ENCODE data around the gene TGM4. TPM values are rescaled to one million over a fixed set of nuclear protein-coding genes. Genes with fewer than 3 reads are reported as not detected.

The TGM4 gene
- polyA plus RNA-seq: not detected

GRCh38 chr3:44874308-44874707 lies at the start of gene TGM4:
TSS of gene TGM4 (plus strand) at chr3:44874608. CDS start at chr3:44874679, 71 bp downstream.
- Histone ChIP-seq H3K27me3 (ENCODE audit: control insufficient read depth in 1 of 2, insufficient read depth in 2 of 2, low read length in 2 of 2) (no peaks in the 10 kb centered on the region), H3K27ac (ENCODE audit: low read depth in 2 of 2, low read length in 1 of 2) (no peak within 1 kb of the TSS), H3K4me1 (ENCODE audit: control insufficient read depth in 2 of 2, insufficient read depth in 2 of 2, low read length in 1 of 2) (no peaks in the 10 kb centered on the region), H3K36me3 (ENCODE audit: control insufficient read depth in 2 of 2, insufficient read depth in 2 of 2, low read length in 1 of 2) (no peaks in the 10 kb centered on the region), H3K9me3 (ENCODE audit: control insufficient read depth in 2 of 2, insufficient read depth in 1 of 2, low read depth in 1 of 2, low read length in 1 of 2) (no peaks in the 10 kb centered on the region), H3K4me3 (ENCODE audit: low read depth in 1 of 2, low read length in 2 of 2) (no peak within 1 kb of the TSS)
- 85 to 87% methylated on average over 5 of the region's 5 CpGs for whole genome bisulfite sequencing, 2 donors

DNA sequence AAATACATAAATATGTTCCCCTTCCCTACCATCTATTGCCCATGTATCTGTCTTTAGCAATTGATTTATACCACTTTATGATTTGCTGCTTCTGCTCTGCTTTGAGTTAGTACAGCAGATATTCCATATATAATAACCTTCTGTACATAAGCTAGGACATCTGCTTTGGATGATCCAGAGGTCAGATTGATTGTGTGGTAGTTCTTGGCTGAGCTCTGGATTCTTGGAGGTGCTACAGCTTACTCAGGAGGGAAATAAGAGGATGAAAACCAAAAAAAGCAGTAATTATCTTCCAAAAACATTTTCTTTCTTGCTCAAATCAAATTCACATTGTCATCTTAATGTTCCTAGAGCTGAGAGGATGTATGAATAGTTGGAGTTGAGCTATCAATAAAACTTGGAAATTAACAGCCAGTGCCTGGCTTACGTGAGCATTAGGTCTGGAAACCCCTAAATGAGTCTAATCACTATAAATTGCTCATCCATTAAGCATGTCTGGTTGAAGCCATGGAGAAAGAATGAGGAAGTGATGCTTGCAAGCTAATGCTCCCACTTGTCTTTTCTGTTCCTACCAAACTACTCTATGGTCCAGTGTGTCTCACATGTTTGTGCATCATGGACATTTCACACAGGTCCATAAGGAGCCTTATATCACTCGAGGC lies 49.0 kb upstream of the TGM4 start:
- 82 to 88% methylated on average over 2 of the region's 2 CpGs for whole genome bisulfite sequencing, 2 donors
- H3K4me3 ChIP-seq (ENCODE audit: low read depth in 1 of 2, low read length in 2 of 2): no peak overlapping the region
- no peaks in the 10 kb centered on the region for H3K36me3 ChIP-seq (ENCODE audit: control insufficient read depth in 2 of 2, insufficient read depth in 2 of 2, low read length in 1 of 2)
- no peaks in the 10 kb centered on the region for H3K27me3 ChIP-seq (ENCODE audit: control insufficient read depth in 1 of 2, insufficient read depth in 2 of 2, low read length in 2 of 2)
- H3K9me3 ChIP-seq (ENCODE audit: control insufficient read depth in 2 of 2, insufficient read depth in 1 of 2, low read depth in 1 of 2, low read length in 1 of 2): no peaks in the 10 kb centered on the region
- no peak overlapping the region for H3K27ac ChIP-seq (ENCODE audit: low read depth in 2 of 2, low read length in 1 of 2)
- peaks cover 0 to 2% of the 10 kb centered on the region in 2 donors for H3K4me1 ChIP-seq (ENCODE audit: control insufficient read depth in 2 of 2, insufficient read depth in 2 of 2, low read length in 1 of 2)

DNA sequence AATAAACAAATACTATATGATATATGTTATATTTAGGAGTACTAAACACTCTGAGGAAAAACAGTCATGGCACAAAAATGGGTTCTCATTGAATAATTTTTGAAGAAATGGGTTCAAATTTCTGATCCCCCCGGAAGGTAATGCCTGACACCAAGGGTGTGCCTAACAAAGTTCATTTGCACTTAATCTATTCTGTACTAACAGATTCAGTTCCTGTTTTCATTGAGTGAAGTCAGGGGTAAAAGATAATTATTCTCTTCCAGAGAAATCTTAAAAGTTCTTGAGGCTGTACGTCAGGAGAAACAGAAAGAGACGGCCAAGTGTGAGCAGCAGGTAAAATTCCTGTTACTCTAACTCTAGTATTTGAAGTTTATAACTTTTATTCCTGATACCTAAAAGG lies 47.2 kb upstream of the TGM4 start:
- WGBS, 2 donors: 92 to 97% methylated on average over 3 of the region's 3 CpGs
- Histone ChIP-seq H3K4me1 (ENCODE audit: control insufficient read depth in 2 of 2, insufficient read depth in 2 of 2, low read length in 1 of 2) (peaks cover 0 to 2% of the 10 kb centered on the region in 2 donors), H3K36me3 (ENCODE audit: control insufficient read depth in 2 of 2, insufficient read depth in 2 of 2, low read length in 1 of 2) (no peaks in the 10 kb centered on the region), H3K4me3 (ENCODE audit: low read depth in 1 of 2, low read length in 2 of 2) (no peak overlapping the region), H3K27me3 (ENCODE audit: control insufficient read depth in 1 of 2, insufficient read depth in 2 of 2, low read length in 2 of 2) (no peaks in the 10 kb centered on the region), H3K27ac (ENCODE audit: low read depth in 2 of 2, low read length in 1 of 2) (no peak overlapping the region), H3K9me3 (ENCODE audit: control insufficient read depth in 2 of 2, insufficient read depth in 1 of 2, low read depth in 1 of 2, low read length in 1 of 2) (no peaks in the 10 kb centered on the region)

DNA sequence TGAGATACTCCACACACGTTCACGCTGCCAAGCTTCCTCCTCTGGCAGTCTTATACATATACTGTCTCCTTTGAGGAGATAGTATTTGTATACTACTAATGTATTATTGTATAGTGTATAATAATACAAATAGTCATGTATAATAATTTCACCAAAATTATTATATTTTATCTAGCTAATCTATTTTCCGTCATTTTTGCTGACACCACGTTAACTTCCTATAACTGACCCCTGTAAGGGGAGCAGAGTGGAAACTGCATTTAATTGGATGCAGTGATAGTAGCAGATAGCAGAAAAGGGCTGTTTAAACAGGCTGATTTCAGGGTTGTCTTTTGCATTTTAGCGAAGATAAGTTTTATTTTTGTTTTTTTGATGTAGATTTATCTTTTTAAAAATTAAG lies 43.2 kb upstream of the TGM4 start:
- Histone ChIP-seq H3K27ac (ENCODE audit: low read depth in 2 of 2, low read length in 1 of 2) (no peak overlapping the region), H3K4me1 (ENCODE audit: control insufficient read depth in 2 of 2, insufficient read depth in 2 of 2, low read length in 1 of 2) (no peaks in the 10 kb centered on the region), H3K36me3 (ENCODE audit: control insufficient read depth in 2 of 2, insufficient read depth in 2 of 2, low read length in 1 of 2) (no peaks in the 10 kb centered on the region), H3K4me3 (ENCODE audit: low read depth in 1 of 2, low read length in 2 of 2) (no peak overlapping the region), H3K9me3 (ENCODE audit: control insufficient read depth in 2 of 2, insufficient read depth in 1 of 2, low read depth in 1 of 2, low read length in 1 of 2) (no peaks in the 10 kb centered on the region), H3K27me3 (ENCODE audit: control insufficient read depth in 1 of 2, insufficient read depth in 2 of 2, low read length in 2 of 2) (no peaks in the 10 kb centered on the region)
- 94 to 95% methylated on average over 5 of the region's 5 CpGs for WGBS, 2 donors

DNA sequence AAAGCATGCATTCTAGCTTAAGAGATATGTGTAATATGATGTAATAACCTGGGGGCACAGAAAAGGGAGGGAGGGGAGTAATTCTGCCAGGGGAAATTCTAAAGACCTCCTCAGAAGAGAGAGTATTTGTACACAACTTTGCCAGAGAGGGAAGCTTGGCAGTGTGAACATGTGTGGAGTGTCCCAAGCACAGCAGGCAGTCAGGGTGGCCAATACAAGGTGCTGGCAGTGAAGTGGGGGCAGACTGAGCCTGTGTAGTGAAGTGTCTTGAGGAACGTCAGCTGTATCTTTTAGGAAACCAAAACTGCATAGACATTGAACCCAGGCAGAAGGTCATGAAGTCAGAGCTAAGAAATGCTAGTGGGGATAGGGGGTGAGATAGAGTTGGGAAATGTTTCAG lies 42.4 kb upstream of the TGM4 start:
- H3K36me3 ChIP-seq (ENCODE audit: control insufficient read depth in 2 of 2, insufficient read depth in 2 of 2, low read length in 1 of 2): no peaks in the 10 kb centered on the region
- H3K9me3 ChIP-seq (ENCODE audit: control insufficient read depth in 2 of 2, insufficient read depth in 1 of 2, low read depth in 1 of 2, low read length in 1 of 2): no peaks in the 10 kb centered on the region
- H3K27ac ChIP-seq (ENCODE audit: low read depth in 2 of 2, low read length in 1 of 2): no peak overlapping the region
- 95% methylated on average over 1 of the region's 1 CpG for WGBS, 2 donors
- H3K27me3 ChIP-seq (ENCODE audit: control insufficient read depth in 1 of 2, insufficient read depth in 2 of 2, low read length in 2 of 2): no peaks in the 10 kb centered on the region
- H3K4me1 ChIP-seq (ENCODE audit: control insufficient read depth in 2 of 2, insufficient read depth in 2 of 2, low read length in 1 of 2): no peaks in the 10 kb centered on the region
- no peak overlapping the region for H3K4me3 ChIP-seq (ENCODE audit: low read depth in 1 of 2, low read length in 2 of 2)

GRCh38 chr3:44832965-44833364 lies 41.4 kb upstream of the TGM4 start:
- H3K4me3 ChIP-seq (ENCODE audit: low read depth in 1 of 2, low read length in 2 of 2): no peak overlapping the region
- no peaks in the 10 kb centered on the region for H3K9me3 ChIP-seq (ENCODE audit: control insufficient read depth in 2 of 2, insufficient read depth in 1 of 2, low read depth in 1 of 2, low read length in 1 of 2)
- no peak overlapping the region for H3K27ac ChIP-seq (ENCODE audit: low read depth in 2 of 2, low read length in 1 of 2)
- 76 to 100% methylated on average over 2 of the region's 2 CpGs for WGBS, 2 donors
- H3K4me1 ChIP-seq (ENCODE audit: control insufficient read depth in 2 of 2, insufficient read depth in 2 of 2, low read length in 1 of 2): no peaks in the 10 kb centered on the region
- H3K27me3 ChIP-seq (ENCODE audit: control insufficient read depth in 1 of 2, insufficient read depth in 2 of 2, low read length in 2 of 2): no peaks in the 10 kb centered on the region
- H3K36me3 ChIP-seq (ENCODE audit: control insufficient read depth in 2 of 2, insufficient read depth in 2 of 2, low read length in 1 of 2): no peaks in the 10 kb centered on the region

GRCh38 chr3:44833394-44833793 lies 41.0 kb upstream of the TGM4 start:
- Histone ChIP-seq H3K9me3 (ENCODE audit: control insufficient read depth in 2 of 2, insufficient read depth in 1 of 2, low read depth in 1 of 2, low read length in 1 of 2) (no peaks in the 10 kb centered on the region), H3K36me3 (ENCODE audit: control insufficient read depth in 2 of 2, insufficient read depth in 2 of 2, low read length in 1 of 2) (no peaks in the 10 kb centered on the region), H3K4me3 (ENCODE audit: low read depth in 1 of 2, low read length in 2 of 2) (no peak overlapping the region), H3K27me3 (ENCODE audit: control insufficient read depth in 1 of 2, insufficient read depth in 2 of 2, low read length in 2 of 2) (no peaks in the 10 kb centered on the region), H3K4me1 (ENCODE audit: control insufficient read depth in 2 of 2, insufficient read depth in 2 of 2, low read length in 1 of 2) (no peaks in the 10 kb centered on the region), H3K27ac (ENCODE audit: low read depth in 2 of 2, low read length in 1 of 2) (no peak overlapping the region)
- WGBS, 2 donors: 87 to 90% methylated on average over 7 of the region's 7 CpGs

- Histone ChIP-seq H3K4me3 (ENCODE audit: low read depth in 1 of 2, low read length in 2 of 2) (no peak overlapping the region), H3K4me1 (ENCODE audit: control insufficient read depth in 2 of 2, insufficient read depth in 2 of 2, low read length in 1 of 2) (no peaks in the 10 kb centered on the region), H3K27ac (ENCODE audit: low read depth in 2 of 2, low read length in 1 of 2) (no peak overlapping the region), H3K9me3 (ENCODE audit: control insufficient read depth in 2 of 2, insufficient read depth in 1 of 2, low read depth in 1 of 2, low read length in 1 of 2) (no peaks in the 10 kb centered on the region), H3K27me3 (ENCODE audit: control insufficient read depth in 1 of 2, insufficient read depth in 2 of 2, low read length in 2 of 2) (no peaks in the 10 kb centered on the region), H3K36me3 (ENCODE audit: control insufficient read depth in 2 of 2, insufficient read depth in 2 of 2, low read length in 1 of 2) (no peaks in the 10 kb centered on the region)
- 98 to 99% methylated on average over 3 of the region's 3 CpGs for WGBS, 2 donors
Measured at GRCh38 chr3:44835684-44836083, 38.7 kb upstream of the TGM4 start.

GRCh38 chr3:44842376-44842775 lies 32.0 kb upstream of the TGM4 start:
- Histone ChIP-seq H3K4me3 (ENCODE audit: low read depth in 1 of 2, low read length in 2 of 2) (no peak overlapping the region), H3K36me3 (ENCODE audit: control insufficient read depth in 2 of 2, insufficient read depth in 2 of 2, low read length in 1 of 2) (no peaks in the 10 kb centered on the region), H3K4me1 (ENCODE audit: control insufficient read depth in 2 of 2, insufficient read depth in 2 of 2, low read length in 1 of 2) (no peaks in the 10 kb centered on the region), H3K9me3 (ENCODE audit: control insufficient read depth in 2 of 2, insufficient read depth in 1 of 2, low read depth in 1 of 2, low read length in 1 of 2) (no peaks in the 10 kb centered on the region), H3K27me3 (ENCODE audit: control insufficient read depth in 1 of 2, insufficient read depth in 2 of 2, low read length in 2 of 2) (no peaks in the 10 kb centered on the region), H3K27ac (ENCODE audit: low read depth in 2 of 2, low read length in 1 of 2) (no peak overlapping the region)
- 83 to 85% methylated on average over 2 of the region's 2 CpGs for WGBS, 2 donors

All from esophagus (tissue), 2 donors.